ENCODE data around the gene CIB4. TPM values are rescaled to one million over a fixed set of nuclear protein-coding genes. Genes with fewer than 3 reads are reported as not detected.

Gene CIB4
- total and polyA plus RNA-seq, 2 experiments from 2014 or later = not detected

DNA sequence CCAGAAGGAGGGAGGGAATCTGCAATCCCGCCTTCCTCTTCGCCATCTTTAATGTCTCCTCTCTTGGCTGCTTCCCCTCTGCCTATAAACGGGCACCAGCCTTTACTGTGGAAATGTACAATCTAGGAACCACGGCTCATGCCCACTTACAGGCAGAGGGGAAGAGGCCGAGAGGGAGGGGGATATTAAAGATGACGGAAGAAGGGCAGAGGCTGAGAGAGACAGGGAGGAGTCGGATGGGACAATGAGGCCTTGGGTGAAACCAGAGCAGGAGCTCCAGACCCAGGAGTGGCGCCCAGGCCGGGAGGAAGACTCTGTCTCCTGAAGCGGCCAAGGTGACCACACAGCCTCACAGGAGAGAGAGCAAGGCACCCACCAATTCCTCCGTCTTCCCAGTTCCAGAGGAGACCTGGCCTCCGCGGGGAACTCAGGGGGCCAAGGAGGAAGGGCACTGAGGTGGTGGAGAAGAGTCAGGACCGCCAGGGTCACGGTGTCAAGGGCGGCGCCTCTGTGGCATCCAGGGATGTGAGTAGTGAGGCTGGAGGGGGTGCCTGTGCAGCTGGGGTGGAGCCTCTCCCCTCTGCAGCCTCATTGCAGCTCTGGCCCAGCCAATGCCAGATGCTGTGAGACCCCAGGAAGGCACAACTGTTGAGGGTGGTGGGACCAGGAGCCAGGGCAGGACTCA, 67.8 kb downstream of the CIB4 start:
- Histone ChIP-seq H3K4me3 (no peak overlapping the region), H3K36me3 (no peaks in the 10 kb centered on the region), H3K4me1 (ENCODE audit: low read depth) (no peaks in the 10 kb centered on the region), H3K27me3 (peaks cover 31% of the 10 kb centered on the region), H3K27ac (no peak overlapping the region), H3K9me3 (ENCODE audit: low read depth) (no peaks in the 10 kb centered on the region)
- no peak for DNase-seq (ENCODE audit: low read depth in 1 of 2, low spot score in 1 of 2)
- TF ChIP-seq, protein P1, sequence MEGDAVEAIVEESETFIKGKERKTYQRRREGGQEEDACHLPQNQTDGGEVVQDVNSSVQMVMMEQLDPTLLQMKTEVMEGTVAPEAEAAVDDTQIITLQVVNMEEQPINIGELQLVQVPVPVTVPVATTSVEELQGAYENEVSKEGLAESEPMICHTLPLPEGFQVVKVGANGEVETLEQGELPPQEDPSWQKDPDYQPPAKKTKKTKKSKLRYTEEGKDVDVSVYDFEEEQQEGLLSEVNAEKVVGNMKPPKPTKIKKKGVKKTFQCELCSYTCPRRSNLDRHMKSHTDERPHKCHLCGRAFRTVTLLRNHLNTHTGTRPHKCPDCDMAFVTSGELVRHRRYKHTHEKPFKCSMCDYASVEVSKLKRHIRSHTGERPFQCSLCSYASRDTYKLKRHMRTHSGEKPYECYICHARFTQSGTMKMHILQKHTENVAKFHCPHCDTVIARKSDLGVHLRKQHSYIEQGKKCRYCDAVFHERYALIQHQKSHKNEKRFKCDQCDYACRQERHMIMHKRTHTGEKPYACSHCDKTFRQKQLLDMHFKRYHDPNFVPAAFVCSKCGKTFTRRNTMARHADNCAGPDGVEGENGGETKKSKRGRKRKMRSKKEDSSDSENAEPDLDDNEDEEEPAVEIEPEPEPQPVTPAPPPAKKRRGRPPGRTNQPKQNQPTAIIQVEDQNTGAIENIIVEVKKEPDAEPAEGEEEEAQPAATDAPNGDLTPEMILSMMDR (IDR thresholded peaks at IDR 0.05; ENCODE audit: low read depth, low read length) = no peak

DNA sequence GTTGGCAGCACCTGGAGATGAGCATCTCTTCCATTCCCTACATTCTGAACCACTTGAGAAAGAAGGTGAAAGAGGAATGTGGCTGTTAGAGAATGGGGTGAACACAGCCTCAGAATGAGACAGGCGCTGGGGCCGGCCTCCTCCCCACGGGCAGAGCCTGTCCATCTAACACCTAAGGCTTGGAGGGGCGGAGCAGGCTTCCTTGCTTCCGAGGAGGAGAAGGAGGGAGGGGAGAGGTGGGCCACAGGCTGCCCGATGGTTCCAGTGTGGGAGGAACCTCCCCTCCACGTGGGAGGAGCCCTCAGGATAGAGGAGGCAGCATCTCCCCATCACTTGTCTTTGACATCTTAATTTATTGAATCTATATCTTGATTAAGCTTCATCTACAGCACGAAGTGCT, 68.6 kb downstream of the CIB4 start:
- DNase-seq (ENCODE audit: low read depth in 1 of 2, low spot score in 1 of 2) = no peak

DNA sequence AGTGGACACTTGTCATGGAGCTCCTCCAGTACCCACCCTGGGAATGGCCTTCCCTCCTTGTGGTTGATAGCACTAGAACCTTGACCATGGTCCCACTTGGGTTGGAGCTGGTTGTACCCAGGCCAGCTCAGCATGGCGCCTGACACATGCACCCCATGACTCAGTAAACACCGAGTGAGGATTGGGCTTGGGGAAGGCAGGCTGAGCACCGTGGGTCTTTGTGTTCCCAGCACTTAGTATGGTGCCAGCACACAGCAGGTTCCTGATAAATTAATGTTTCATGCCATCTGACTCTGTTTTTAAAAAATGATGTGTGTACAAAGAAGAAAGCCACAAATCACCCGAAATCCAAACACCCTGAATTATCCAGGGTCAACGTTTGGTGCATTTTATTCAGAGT, 69.8 kb downstream of the CIB4 start:
- H3K4me1 ChIP-seq (ENCODE audit: low read depth) = no peaks in the 10 kb centered on the region
- H3K36me3 ChIP-seq = no peaks in the 10 kb centered on the region
- peaks cover 24% of the 10 kb centered on the region for H3K27me3 ChIP-seq
- no peak overlapping the region for H3K27ac ChIP-seq
- DNase-seq (ENCODE audit: low read depth in 1 of 2, low spot score in 1 of 2) = no peak
- TF ChIP-seq, protein P1 (IDR thresholded peaks at IDR 0.05; ENCODE audit: low read depth, low read length) = no peak
- H3K4me3 ChIP-seq = no peak overlapping the region
- no peaks in the 10 kb centered on the region for H3K9me3 ChIP-seq (ENCODE audit: low read depth)

More for the DNA sequence above, 68.6 kb downstream of the CIB4 start:
- no peaks in the 10 kb centered on the region for H3K4me1 ChIP-seq (ENCODE audit: low read depth)
- no peaks in the 10 kb centered on the region for H3K9me3 ChIP-seq (ENCODE audit: low read depth)
- no peaks in the 10 kb centered on the region for H3K36me3 ChIP-seq
- H3K27ac ChIP-seq = no peak overlapping the region
- H3K4me3 ChIP-seq = no peak overlapping the region
- peaks cover 34% of the 10 kb centered on the region for H3K27me3 ChIP-seq
- TF ChIP-seq, protein P1 (IDR thresholded peaks at IDR 0.05; ENCODE audit: low read depth, low read length) = no peak

DNA sequence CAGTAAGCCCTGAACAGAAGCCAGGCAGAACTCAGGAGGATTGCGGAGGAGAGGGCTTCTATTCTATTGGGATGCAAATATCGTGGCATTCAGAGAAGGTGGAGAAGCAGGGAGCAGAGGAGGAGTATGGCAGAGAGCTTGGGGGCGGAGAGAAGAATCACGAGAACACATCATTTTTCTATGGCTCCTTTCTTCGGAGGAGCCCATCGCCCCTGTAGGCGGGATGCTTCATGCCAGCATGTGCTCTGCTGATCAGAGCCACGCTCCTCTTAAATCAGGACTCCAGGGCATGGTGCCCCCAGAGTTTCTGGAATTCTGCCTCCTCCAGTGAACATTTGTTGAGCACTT, 71.1 kb downstream of the CIB4 start:
- Histone ChIP-seq H3K9me3 (ENCODE audit: low read depth) (no peaks in the 10 kb centered on the region), H3K27ac (no peak overlapping the region), H3K36me3 (no peaks in the 10 kb centered on the region), H3K27me3 (peaks cover 33% of the 10 kb centered on the region), H3K4me1 (ENCODE audit: low read depth) (no peaks in the 10 kb centered on the region), H3K4me3 (no peak overlapping the region)
- TF ChIP-seq, protein P1 (IDR thresholded peaks at IDR 0.05; ENCODE audit: low read depth, low read length) = no peak
- no peak for DNase-seq (ENCODE audit: low read depth in 1 of 2, low spot score in 1 of 2)

DNA sequence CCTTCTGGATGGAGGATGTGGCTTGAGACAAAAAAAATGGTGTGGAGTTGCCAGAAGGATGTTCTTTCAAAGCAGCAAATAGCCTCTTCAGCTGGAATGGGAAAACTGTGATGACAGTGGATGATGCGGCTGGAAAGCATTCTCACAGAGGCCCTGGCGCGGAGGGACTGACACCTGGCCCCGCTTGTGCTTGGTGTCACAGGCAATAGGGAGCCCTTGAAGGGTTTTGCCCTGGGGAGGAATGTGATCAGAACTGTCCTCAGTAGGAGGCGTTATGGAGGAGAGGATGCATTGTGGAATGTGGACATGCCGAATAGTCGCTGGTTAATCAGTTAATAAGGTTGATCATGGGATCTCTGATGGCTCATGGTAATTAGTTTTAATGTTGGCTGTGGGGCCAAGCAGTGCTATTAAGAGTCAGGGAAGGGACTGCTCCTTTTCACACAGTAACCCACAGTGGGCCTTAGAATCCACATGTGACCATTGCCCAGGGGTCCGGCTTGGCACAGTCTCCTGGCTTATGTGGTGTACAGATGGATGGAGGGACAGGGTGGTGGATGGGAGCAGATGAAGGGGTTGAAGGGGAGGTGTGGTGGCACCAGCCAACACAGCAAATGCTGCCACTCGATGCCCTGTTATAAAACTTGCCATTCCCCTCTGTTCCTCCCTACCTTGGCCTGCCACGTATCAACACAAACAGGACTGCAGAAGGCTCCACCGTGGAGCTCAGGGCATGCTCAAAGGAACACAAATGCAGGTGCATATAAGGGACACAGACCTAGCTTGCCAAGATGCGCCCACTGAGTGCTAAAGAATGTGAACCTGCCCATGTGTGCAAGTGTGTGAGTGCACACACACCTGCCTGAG, 71.7 kb downstream of the CIB4 start:
- Histone ChIP-seq H3K27ac (no peak overlapping the region), H3K36me3 (no peaks in the 10 kb centered on the region), H3K4me1 (ENCODE audit: low read depth) (no peaks in the 10 kb centered on the region), H3K4me3 (no peak overlapping the region), H3K27me3 (peaks cover 39% of the 10 kb centered on the region), H3K9me3 (ENCODE audit: low read depth) (no peaks in the 10 kb centered on the region)
- no peak for DNase-seq (ENCODE audit: low read depth in 1 of 2, low spot score in 1 of 2)
- TF ChIP-seq, protein P1 (IDR thresholded peaks at IDR 0.05; ENCODE audit: low read depth, low read length) = no peak

All from cardiac muscle cell (in vitro differentiated cells and primary cell).